ENCODE data around the gene CDC34. TPM values are rescaled to one million over a fixed set of nuclear protein-coding genes. Genes with fewer than 3 reads are reported as not detected.

Gene CDC34
- total RNA-seq, 1 experiment from 2014 or later: 129 TPM

DNA sequence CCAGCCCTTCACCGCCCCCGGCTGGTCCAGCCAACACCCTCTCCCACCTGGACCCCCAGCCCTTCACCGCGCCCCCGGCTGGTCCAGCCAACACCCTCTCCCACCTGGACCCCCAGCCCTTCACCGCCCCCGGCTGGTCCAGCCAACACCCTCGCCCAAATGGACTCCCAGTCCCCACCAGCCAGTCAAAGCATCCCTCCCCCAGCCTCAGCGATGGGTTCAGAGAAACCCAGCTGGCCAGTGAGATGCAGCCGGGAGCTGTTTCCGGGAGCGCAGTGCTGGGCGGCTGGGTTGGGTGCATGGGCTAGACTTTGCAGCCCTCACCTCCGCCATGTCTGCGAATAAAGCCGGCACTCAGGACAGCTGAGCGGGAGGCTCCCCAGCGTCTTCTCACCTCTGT is 6.5 kb upstream of the CDC34 start:
- Mint-ChIP-seq H3K4me1 (peaks cover 8% of the 10 kb centered on the region), H3K9me3 (peaks cover 9% of the 10 kb centered on the region), H3K27me3 (ENCODE audit: low read depth) (peaks cover 36% of the 10 kb centered on the region), H3K4me3 (no peak overlapping the region), H3K27ac (no peak overlapping the region), H3K36me3 (peaks cover 8% of the 10 kb centered on the region)
- no peak for TF ChIP-seq ATF1 (CRISPR knock-in tag; IDR thresholded peaks at IDR 0.05)
- TF ChIP-seq FOXJ3 (CRISPR knock-in tag; IDR thresholded peaks at IDR 0.05; ENCODE audit: borderline replicate concordance): no peak
- TF ChIP-seq, protein P1, sequence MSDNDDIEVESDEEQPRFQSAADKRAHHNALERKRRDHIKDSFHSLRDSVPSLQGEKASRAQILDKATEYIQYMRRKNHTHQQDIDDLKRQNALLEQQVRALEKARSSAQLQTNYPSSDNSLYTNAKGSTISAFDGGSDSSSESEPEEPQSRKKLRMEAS (CRISPR knock-in tag; IDR thresholded peaks at IDR 0.05): no peak
- TF ChIP-seq GRHL2 (CRISPR knock-in tag; IDR thresholded peaks at IDR 0.05; ENCODE audit: insufficient replicate concordance, severe bottlenecking): no peak
- CTCF ChIA-PET: interaction anchor here (1.0 to 3.5 kb wide), 3 partner anchors 15 to 141 kb away, joined by 3 to 16 read pairs (median 10); no protein-coding TSS in a partner anchor
- no peak; the same call in 1 of the 2 replicates for ATAC-seq
- DNase-seq (ENCODE audit: low spot score): no peak
- POLR2A ChIA-PET: no interaction called here

DNA sequence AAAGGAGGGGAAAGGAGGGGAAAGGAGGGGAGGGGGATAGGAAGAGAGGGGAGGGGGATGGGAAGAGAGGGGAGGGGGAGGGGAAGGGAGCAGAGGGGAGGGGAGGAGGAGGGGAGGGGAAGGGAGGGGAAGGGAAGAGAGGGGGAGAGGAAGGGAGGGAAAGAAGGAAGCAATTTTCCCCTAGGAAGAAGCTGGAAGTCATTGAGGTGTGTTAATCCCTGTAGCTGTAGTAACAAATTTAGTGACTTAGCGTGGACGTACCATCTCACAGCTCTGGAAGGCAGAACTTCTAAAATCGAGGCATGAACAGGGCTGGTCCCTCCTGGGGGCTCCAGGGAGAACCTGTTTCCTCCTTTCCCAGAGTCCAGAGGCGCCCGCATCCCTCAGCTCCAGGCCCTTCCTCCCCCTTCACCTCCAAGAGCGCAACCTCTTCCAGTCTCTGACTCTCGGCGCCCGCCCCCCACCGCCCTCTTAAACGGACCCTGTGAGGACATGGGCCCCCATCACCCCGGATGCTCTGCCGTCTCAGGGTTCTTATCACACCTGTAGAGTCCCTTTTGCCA is 5.6 kb upstream of the CDC34 start:
- peaks cover 29% of the 10 kb centered on the region for H3K27me3 Mint-ChIP-seq (ENCODE audit: low read depth)
- H3K27ac Mint-ChIP-seq: no peak overlapping the region
- TF ChIP-seq, protein P2, sequence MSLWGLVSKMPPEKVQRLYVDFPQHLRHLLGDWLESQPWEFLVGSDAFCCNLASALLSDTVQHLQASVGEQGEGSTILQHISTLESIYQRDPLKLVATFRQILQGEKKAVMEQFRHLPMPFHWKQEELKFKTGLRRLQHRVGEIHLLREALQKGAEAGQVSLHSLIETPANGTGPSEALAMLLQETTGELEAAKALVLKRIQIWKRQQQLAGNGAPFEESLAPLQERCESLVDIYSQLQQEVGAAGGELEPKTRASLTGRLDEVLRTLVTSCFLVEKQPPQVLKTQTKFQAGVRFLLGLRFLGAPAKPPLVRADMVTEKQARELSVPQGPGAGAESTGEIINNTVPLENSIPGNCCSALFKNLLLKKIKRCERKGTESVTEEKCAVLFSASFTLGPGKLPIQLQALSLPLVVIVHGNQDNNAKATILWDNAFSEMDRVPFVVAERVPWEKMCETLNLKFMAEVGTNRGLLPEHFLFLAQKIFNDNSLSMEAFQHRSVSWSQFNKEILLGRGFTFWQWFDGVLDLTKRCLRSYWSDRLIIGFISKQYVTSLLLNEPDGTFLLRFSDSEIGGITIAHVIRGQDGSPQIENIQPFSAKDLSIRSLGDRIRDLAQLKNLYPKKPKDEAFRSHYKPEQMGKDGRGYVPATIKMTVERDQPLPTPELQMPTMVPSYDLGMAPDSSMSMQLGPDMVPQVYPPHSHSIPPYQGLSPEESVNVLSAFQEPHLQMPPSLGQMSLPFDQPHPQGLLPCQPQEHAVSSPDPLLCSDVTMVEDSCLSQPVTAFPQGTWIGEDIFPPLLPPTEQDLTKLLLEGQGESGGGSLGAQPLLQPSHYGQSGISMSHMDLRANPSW (CRISPR knock-in tag; conservative IDR thresholded peaks at IDR 0.05; ENCODE audit: low read depth): no peak
- TF ChIP-seq EMX1 (CRISPR knock-in tag; IDR thresholded peaks at IDR 0.05) (no peak), MXD4 (CRISPR knock-in tag; IDR thresholded peaks at IDR 0.05; ENCODE audit: borderline replicate concordance) (no peak), NR1H2 (CRISPR knock-in tag; IDR thresholded peaks at IDR 0.05) (no peak), ESRRA (CRISPR knock-in tag; IDR thresholded peaks at IDR 0.05; ENCODE audit: borderline replicate concordance) (no peak), HMGA2 (CRISPR knock-in tag; IDR thresholded peaks at IDR 0.05) (no peak), ELF4 (CRISPR knock-in tag; IDR thresholded peaks at IDR 0.05; ENCODE audit: low read depth) (no peak), ZNF416 (CRISPR knock-in tag; IDR thresholded peaks at IDR 0.05) (no peak), SP1 (CRISPR knock-in tag; conservative IDR thresholded peaks at IDR 0.05) (no peak), ZNF138 (CRISPR knock-in tag; conservative IDR thresholded peaks at IDR 0.05) (no peak), ZBTB21 (CRISPR knock-in tag; IDR thresholded peaks at IDR 0.05; ENCODE audit: borderline replicate concordance) (no peak), OVOL2 (CRISPR knock-in tag; IDR thresholded peaks at IDR 0.05; ENCODE audit: borderline replicate concordance) (no peak), GABPB1 (CRISPR knock-in tag; IDR thresholded peaks at IDR 0.05) (no peak)
- TF ChIP-seq, protein P3, sequence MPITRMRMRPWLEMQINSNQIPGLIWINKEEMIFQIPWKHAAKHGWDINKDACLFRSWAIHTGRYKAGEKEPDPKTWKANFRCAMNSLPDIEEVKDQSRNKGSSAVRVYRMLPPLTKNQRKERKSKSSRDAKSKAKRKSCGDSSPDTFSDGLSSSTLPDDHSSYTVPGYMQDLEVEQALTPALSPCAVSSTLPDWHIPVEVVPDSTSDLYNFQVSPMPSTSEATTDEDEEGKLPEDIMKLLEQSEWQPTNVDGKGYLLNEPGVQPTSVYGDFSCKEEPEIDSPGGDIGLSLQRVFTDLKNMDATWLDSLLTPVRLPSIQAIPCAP (CRISPR knock-in tag; IDR thresholded peaks at IDR 0.05): no peak
- TF ChIP-seq, protein P4, sequence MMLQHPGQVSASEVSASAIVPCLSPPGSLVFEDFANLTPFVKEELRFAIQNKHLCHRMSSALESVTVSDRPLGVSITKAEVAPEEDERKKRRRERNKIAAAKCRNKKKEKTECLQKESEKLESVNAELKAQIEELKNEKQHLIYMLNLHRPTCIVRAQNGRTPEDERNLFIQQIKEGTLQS (CRISPR knock-in tag; conservative IDR thresholded peaks at IDR 0.05): no peak
- TF ChIP-seq, protein P5, sequence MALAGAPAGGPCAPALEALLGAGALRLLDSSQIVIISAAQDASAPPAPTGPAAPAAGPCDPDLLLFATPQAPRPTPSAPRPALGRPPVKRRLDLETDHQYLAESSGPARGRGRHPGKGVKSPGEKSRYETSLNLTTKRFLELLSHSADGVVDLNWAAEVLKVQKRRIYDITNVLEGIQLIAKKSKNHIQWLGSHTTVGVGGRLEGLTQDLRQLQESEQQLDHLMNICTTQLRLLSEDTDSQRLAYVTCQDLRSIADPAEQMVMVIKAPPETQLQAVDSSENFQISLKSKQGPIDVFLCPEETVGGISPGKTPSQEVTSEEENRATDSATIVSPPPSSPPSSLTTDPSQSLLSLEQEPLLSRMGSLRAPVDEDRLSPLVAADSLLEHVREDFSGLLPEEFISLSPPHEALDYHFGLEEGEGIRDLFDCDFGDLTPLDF (CRISPR knock-in tag; IDR thresholded peaks at IDR 0.05): no peak
- no peak for ATAC-seq
- DNase-seq (ENCODE audit: low spot score): no peak
- H3K4me3 Mint-ChIP-seq: no peak overlapping the region
- peaks cover 6% of the 10 kb centered on the region for H3K36me3 Mint-ChIP-seq
- ChIA-PET POLR2A (no interaction called here), CTCF (interaction anchor here (0.9 to 3.5 kb wide), 5 partner anchors 15 to 142 kb away, joined by 3 to 16 read pairs (median 5); no protein-coding TSS in a partner anchor)
- peaks cover 7% of the 10 kb centered on the region for H3K9me3 Mint-ChIP-seq
- H3K4me1 Mint-ChIP-seq: peaks cover 8% of the 10 kb centered on the region
